ENCODE results near the gene ELAVL2.

ELAVL2 gene

DNA sequence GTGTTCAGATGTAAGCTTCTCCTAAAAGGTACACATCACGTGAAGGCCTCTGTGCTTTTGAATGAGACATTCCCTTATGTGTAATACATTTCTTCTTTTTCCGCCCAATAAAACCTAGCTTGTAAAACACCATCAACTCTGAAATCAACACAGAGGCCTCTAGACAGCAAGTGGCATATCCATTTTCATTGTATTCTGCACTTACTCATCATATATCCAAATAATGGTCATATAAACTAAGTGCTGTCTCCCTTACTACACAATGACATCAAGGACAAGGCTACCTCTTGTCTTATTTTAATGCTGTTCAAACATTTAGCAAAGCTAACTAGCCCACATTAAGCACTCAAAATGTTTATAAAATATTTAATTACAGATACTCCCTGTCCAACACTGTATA, 108.5 kb downstream of the ELAVL2 start:
- no peak for DNase-seq

DNA sequence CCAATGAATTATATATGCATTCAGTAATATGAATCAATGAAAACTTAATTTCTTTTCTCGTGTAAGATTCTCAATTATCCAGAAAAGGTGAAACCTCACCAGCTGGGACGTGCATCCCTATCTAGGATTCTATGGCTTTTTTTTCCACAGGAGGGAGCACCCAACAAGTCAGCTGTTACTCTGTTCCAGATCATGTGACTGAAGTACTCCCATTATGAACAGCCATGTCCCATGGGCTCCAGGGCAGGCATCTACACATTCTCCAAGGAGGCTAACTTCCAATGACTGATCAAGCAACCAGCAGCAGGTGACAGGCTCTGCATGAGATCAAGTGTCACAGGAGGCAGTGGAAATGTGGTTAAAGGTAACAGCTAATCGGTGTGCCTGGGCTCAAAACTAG, 118.8 kb downstream of the ELAVL2 start:
- DNase-seq = no peak

DNA sequence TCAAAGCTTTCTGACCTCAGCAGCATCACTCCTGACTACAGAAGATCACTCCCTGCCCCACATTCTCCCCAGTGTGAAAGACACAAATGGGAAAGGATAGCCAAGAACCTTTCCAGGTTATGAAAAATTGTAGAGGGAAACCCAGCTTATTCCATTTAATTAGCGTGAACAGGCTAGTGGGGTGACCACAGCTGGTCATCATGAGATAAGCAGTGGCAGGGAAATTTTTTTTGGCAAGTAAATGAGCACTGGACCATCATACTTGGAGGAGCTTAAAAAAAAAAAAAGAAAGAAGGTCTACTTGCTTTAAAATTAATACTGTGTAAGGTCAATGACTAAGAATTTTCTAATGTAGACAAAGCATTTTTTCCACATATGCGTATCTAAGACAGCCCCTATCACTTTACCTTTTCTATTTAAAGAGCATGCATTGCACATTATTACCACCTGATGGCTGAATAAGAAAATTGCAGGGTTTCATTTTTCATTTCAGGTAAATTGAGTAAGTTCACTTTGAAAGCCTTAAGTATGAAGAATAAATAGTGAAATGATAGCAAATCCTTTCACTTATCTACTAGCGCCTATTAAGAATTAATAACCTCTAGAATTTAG, 123.6 kb downstream of the ELAVL2 start:
- DNase-seq = no peak

DNA sequence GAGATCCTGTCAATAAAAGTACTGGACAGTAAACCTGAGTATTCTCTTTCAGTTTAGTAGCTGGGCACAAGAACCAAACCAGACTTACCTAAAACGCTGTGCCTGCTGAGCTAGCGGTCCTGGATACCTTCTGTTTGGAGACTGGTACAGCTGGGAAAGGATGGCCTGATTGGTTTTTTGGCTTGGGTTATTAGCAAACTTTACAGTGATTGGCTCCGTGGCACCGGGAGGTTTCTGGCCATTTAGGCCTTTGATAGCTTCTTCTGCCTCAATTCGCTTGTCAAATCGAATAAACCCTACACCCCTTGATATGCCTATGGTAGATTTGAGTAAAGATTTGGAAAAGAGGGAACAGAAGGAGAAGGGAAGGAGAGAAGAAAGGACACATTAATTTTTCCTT, 124.7 kb downstream of the ELAVL2 start:
- DNase-seq = no peak

DNA sequence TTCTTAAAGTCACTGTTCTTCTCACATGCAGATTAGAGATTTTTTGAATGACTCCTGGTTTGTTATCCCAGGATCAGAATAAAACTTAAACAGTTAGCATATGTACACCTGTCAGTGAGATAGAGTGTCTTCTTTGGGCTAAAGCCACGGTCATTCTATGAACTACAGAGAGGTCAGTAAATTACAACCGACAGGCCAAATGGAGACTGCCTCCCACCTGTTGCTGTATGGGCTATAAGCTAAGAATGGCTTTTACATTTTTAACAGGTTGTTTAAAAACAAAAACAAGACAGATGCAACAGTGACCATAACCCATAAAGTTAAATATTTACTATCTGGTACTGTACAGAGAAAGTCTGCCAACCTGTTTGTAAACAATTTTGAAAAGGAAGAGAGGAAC, 125.7 kb downstream of the ELAVL2 start:
- DNase-seq = no peak

DNA sequence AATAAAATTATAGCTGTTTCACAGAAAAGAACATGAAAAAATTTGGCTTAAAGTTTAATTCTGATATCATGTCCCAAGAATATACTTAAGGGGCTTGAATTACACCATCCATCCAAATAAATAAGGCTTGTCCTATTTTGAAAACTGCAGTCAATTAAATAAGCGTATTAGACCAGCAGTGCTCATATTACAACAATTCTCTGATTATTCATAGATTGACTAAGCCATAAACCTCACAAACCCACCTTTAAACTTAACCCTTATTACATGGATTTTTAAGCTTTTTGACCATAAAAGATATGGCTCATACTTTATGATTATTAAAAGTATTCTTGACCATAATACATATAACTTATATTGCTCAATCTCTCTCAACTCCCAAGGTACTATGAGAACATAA, 127.9 kb downstream of the ELAVL2 start:
- no peak for DNase-seq

DNA sequence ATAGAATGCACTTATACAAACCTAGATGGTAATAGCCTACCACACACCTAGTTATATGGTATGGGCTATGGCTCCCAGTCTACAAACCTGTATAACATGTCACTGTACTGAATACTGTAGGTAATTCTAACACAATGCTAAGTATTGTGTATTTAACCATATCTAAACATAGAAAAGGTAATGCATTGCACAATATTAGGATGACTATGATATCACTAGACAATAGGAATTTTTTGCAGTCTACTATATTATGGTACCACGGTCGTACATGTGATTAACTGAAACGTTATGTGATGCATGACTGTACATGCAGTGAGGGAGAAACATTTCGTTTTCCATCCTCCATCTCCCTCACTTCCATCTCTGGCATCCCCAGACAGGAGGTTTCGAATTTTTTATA, 130.5 kb downstream of the ELAVL2 start:
- no peak for DNase-seq

DNA sequence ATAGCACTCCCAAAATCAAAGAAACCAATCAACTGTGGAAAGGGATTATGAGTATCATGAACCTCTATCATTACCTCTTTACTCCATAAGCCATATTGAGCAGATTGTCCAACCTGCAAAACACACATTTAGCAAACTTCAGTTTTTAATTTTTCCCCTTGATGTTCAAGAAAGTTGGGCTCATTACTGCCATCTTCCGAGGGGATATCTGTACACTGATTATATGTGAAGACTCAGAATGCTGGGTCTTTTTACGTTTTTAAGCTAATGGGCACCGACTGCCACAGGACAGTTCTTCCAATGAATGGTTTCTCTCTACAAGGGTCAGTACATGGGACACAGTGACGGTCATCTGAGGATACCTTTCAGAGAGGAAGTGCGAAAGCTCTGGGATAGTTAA, 132.7 kb downstream of the ELAVL2 start:
- DNase-seq = no peak

DNA sequence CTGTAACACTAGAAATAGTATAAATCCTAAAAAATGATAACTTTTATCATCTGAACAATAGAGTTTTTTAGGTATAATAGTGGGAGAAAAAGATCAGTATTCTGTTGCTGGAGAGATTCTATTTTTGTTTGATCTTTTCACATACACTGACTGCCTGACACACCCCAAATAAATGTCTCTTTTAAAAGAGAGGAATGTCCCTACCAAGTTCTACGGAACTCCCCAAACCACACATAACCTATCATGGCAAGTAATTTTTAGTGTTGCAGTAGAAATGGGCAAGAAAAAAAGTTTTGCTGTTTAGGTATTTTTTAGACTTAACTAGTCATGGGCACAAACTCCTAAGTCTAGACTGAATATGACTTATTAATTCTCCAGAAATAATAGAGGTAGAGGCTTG, 139.1 kb downstream of the ELAVL2 start:
- DNase-seq = no peak

DNA sequence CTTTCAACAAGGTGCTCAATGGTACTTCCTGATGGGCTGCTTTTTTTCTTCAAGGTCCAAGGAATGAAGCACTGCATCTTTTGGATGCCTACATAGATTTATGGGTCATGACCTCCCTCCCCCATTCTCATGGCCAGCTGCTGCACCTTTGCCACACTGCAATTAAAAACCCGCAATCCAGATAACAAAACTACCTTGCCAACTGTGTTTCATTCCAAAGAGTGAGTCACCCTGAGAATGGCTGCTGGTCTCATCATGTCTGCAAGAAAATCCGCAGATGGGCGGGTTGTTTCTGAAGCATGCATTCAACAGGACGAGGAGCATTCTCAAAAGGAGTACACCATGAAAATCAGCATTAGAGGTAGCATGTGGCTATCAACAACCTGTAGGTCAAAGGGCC, 139.8 kb downstream of the ELAVL2 start:
- no peak for DNase-seq

DNA sequence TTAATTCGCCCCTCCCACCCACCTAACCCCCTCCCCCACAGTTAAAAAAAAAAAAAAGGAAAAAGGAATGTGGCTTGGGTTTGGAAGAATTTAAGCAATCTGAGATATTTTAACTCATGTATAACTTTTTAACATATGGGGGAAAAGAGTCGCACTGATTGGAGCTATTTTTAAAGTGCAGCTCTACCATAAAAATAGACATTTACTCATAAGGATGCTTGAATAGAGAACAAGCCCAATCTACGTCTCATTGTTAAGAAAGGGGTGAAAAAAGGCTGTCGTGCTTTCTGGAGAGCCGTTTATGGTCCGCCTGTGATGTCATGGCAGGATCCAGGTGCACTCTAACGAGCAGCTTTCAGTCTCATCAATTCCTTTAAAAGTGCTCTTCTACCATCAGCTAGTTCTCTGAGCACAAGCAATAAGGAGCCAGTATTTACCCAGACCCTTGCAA, 142.4 kb downstream of the ELAVL2 start:
- DNase-seq = no peak

DNA sequence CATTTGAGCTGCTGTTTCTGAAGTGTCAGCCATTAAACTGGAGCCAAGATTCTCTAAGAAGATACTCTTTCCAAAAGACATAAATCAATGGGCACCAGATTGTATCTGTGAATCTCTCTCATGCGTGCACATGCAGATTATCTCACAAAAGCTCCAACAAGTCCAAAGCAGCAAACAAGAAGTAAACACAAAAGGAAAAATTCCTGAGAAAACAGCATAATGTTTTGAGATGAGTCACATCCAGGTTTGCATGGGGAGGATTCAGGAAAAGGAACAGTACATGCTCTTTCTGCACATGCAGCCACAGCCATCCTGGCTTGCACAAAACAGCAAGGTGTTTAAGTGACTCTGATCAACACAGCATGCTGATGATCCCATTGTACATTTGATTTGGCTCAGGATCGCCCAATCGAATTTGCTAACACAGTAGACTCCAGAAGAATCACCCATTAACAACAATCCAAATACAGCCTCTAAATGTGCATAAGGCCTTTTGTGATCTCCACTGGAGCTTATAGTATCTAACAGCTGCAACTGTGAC, 143.1 kb downstream of the ELAVL2 start:
- no peak for DNase-seq

DNA sequence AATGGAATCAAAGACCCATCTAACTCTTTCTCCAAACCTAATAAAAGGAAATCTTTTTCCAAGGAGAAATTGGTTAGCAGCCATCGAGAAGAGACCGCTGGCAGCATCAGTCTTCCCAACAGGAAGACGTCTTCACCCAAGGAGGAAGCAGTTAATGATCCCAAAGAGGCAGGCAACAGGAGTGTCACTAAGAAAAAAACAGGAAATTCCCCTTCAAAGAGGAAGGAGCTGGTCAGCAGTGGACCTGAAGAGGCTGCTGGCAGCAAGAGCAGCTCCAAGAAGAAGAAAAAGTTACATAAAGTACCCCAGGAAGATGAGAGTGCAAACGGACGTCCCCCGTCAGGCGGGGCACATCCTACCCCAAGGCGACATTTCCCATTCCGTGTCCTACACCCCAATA, 143.7 kb downstream of the ELAVL2 start:
- no peak for DNase-seq

DNA sequence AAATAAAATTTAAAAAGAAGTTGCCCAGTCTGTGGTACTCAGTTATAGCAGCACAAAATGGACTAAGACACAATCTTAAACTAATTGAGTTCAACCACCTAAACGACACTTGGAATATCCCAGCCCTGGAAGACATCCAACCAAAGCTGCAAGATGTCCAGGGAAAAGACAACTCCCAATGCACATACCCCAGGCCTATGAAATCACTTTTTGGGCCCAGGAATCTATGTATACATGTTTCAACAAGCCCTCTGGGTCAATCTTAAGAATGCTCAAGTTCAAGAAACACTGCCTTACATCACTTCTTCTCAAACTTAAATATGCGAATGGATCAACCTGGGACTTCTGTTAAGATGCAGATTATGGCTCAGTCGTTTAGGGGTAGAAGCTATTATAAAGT, 148.6 kb downstream of the ELAVL2 start:
- DNase-seq = no peak

DNA sequence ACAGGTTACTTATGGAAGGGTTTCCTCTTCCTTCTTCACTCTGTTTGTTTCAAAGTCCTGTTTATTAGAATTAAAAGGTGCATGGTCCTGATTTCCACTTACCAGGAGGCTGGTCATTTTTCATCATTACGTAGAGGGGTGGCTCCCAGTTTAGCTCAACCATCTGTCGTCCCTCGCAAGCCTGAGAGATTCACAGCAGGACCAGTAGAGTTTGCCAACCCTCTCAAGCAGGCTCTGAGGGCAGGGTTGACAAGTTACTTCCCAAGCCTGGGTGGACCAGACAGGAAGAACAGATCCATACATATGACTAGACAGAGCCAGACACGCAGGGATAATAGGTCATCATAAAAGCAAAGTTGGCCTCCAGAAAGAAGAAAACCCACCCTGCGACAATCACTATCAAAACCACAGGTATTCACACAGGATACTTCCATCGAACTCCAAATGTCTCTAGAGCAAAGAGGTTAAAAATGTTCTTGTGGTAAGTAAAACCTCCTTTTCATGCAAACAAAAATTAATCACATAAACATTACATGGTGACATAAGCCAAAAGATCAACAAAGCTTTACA, 151.9 kb downstream of the ELAVL2 start:
- DNase-seq = no peak

DNA sequence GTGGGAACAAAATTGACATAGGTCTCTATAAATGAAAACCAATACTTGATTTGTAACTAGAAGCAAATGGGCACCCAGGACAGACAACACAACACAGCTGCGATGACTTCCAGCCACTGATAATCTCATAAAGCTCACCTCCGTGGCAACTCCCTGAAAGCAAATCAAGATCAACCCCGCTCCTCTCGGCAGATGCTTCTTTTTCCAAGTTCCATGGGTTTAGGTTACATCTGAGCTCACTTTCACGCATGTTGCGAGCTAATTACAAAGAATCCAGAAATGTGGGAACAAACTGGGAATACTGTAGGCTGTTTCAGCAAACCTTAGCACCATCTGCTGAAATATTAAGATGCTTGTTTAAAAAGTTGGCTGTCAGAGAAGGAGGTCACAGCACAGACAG, 153.9 kb downstream of the ELAVL2 start:
- DNase-seq = no peak

DNA sequence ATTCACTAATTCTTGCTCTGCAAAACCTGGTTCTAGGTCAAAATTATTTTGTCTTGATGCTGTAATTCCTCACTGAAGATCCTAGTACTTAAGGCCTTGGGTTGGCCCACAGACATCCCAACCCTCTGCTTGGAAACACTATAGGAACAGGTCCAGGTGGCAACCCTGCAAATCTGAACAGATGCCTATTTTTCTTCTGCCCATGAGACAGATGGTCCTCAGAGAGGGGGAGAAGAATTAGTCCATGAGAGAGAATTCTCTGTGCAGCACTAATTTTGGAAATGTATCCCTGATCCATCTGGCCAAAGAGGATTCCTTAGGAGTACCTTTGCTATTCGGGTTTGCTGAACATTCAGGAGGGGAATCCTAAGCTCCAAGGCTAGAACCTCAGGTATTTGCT, 156.3 kb downstream of the ELAVL2 start:
- DNase-seq = no peak

DNA sequence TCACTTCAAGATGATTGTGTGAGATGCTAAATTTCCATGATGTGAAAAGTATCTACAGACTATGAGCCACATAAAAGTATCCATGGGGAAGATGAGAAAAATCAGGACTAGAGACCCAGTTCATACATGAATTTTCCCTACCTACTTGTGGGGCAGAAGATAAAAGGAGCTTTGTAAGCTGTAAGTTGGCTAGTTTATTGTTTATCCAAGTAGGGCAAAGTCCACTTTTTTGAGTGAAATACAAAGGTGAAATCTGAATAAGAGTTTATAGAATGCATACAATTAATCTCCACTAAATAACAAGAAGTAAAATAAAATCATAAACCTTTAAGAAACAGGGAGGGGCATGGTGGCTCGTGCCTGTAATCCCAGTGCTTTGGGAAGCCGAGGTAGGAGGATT, 160.4 kb downstream of the ELAVL2 start:
- no peak for DNase-seq

DNA sequence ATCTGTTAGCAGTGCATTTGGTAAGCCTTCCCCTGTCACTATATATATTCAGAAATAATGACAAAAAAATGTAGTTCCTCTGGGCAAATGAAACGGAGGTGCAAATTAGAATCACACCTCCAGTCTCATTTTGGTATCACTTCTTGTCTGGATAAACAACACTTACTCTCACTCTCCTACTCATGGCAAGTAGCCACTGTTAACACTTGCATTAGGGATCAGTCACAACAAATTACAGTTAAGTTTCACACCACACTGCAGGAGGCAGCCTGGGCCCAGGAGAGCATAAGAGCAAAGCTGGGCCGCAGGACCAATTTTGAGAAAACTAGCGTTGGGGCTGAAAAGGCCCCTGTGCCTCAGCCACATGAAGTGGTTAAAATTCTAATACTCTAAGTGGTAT, 161.0 kb downstream of the ELAVL2 start:
- DNase-seq = no peak

DNA sequence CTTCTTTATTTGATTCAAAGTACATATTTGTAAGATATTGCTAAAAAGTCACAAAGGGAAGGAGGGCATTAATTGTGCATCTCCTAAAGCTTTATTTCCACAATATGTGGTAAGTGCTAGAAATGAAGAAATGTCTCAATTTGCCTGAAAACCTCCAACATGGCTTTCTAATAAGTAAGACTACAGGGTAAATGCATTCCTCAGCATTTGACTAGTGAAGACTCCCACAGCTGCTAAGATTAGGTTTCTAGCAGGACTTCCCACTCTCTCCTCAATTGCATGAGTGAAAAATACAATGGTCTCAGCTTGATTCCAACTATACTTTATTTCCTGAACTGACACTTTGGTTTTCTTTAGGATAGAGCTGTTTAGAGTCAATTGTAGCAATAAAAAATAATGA, 162.1 kb downstream of the ELAVL2 start:
- no peak for DNase-seq

DNA sequence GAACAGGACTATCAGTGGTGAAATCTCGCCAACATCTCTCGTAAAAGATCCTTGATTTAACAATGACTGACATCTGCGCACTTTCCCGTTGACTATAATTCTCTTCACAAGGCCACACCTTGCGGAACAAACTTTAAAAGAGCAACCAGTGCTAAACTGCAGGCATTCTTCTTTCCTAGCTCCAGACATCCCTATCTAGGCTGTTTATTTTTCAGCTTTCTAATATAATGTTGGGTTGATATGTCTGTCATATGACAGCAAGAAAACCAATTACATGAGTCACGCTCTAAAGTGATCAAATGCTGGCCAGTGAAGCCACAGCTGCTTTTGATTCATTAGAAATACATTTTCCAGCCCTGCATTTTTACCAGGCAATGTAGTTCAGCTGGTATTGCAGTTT, 162.5 kb downstream of the ELAVL2 start:
- DNase-seq = no peak

DNA sequence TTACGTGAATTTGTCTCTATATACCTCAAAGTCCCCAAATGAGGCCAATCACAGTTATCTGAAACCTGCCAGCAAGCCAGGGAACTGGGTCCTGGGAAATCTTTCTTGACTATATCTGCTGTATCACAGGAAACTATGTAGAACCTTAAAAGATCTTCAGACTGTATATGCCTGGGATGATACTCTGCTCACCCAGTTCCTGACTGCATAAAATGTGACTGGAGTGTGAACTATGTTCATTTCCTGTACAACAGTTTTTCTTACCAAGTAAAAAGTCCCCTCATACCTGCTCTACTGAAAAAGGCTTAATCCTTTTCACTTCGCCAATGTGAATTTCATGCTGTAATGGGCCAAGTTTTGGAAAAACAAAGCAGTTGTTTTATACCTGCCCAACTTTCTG, 162.9 kb downstream of the ELAVL2 start:
- DNase-seq = no peak

DNA sequence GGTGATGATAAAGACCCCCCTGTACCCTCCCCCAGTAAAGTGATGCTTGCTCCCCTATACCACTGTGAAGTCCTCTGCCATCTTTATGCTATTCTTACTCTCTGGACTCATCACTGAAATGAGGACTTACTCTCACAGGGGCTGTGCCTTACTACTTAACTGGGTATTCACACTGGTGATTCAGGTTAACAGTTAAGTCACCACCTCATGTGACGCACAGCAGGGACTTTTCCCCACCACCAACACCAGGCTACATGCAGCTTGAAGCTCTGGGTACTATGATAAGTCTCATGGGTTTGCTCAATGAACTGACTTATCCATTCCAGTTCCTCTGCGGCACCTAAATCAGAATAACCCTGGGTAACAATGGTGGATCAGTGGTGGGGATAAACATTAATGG, 163.7 kb downstream of the ELAVL2 start:
- DNase-seq = no peak

DNA sequence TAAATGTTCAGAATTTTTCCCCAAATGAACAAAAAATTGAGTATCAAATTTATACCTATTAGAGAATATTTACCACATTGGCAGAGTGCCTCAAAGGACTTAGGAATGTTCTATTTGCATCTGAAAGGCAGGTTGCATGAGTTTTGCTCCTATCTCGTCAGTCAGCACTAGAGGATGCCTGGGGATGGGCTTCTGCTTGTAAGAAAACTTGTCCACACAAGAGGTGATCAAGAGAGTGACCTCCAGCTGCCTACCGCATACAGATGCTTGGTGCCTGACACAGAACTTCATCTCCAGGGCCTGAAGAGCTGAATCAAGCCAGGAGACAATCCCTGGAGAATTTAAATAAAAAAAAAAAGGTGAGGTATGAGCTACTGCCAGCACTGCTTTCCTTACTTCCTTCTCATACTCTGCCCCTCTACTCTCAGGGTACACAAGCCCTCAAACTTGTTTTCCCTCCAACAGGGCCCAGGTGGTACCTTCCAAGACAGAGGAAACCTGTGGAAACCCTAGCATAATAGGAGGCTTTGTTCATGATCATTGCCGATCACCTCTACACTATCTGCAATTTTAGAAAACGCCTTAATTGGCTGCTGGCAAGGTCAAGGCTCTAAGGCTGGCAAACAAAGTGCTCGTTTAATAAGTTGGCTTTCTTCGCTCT, 166.6 kb downstream of the ELAVL2 start:
- no peak for DNase-seq
